ENCODE results near the gene PRR22.
"Not testable (repeated sequence)": the region's sequence is repeated elsewhere in the genome, so short reads cannot be mapped to it uniquely, and the experiment has no call there.

DNA sequence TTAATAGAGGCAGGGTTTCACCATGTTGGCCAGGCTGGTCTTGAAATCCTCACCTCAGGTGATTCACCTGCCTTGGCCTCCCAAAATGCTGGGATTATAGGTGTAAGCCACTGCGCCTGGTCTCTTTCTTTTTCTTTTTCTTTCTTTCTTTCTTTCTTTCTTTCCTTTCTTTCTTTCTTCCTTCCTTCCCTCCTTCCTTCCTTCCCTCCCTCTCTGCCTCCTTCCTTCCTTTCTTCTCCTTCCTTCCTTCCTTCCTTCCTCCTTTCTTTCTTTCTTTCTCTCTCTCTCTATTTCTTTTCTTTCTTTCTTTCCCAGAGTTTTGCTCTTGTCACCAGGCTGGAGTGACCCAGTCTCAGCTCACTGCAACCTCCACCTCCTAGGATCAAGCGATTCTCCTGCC, 51.4 kb downstream of the PRR22 start:
- TF ChIP-seq, protein P1, sequence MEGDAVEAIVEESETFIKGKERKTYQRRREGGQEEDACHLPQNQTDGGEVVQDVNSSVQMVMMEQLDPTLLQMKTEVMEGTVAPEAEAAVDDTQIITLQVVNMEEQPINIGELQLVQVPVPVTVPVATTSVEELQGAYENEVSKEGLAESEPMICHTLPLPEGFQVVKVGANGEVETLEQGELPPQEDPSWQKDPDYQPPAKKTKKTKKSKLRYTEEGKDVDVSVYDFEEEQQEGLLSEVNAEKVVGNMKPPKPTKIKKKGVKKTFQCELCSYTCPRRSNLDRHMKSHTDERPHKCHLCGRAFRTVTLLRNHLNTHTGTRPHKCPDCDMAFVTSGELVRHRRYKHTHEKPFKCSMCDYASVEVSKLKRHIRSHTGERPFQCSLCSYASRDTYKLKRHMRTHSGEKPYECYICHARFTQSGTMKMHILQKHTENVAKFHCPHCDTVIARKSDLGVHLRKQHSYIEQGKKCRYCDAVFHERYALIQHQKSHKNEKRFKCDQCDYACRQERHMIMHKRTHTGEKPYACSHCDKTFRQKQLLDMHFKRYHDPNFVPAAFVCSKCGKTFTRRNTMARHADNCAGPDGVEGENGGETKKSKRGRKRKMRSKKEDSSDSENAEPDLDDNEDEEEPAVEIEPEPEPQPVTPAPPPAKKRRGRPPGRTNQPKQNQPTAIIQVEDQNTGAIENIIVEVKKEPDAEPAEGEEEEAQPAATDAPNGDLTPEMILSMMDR (IDR thresholded peaks at IDR 0.05): not testable (repeated sequence)
- TF ChIP-seq POLR2A (IDR thresholded peaks at IDR 0.05): not testable (repeated sequence)

Data from testis (tissue), 2 donors.